Mesothelial cell of epicardium (in vitro differentiated cells): Measurements from ENCODE around the gene SHPK. TPM values are rescaled to one million over a fixed set of nuclear protein-coding genes. Genes with fewer than 3 reads are reported as not detected.
"Not testable (repeated sequence)": the region's sequence is repeated elsewhere in the genome, so short reads cannot be mapped to it uniquely, and the experiment has no call there.

Experiments
- DNase-seq, 2 experiments: peaks; one replicate each; pipeline ENCODE4 v3.0.0; 2021; ENCODE audit warnings: low spot score in 2 of 2; ENCODE audit not compliant: unreplicated experiment in 2 of 2
- H3K27ac Mint-ChIP-seq: 2 replicates; pipeline ENCODE4 v1.8.0; 2021; ENCODE audit warnings: mixed read lengths
- H3K27me3 Mint-ChIP-seq: 2 replicates; pipeline ENCODE4 v1.8.0; 2021; ENCODE audit warnings: low read depth, mixed read lengths
- H3K36me3 Mint-ChIP-seq: 2 replicates; pipeline ENCODE4 v1.8.0; 2021; ENCODE audit warnings: mixed read lengths
- H3K4me1 Mint-ChIP-seq: 2 replicates; pipeline ENCODE4 v1.8.0; 2021; ENCODE audit warnings: mixed read lengths
- H3K4me3 Mint-ChIP-seq: 2 replicates; pipeline ENCODE4 v1.8.0; 2021; ENCODE audit warnings: mild to moderate bottlenecking, moderate library complexity, mixed read lengths
- H3K9me3 Mint-ChIP-seq: 2 replicates; pipeline ENCODE4 v1.8.0; 2021; ENCODE audit warnings: mixed read lengths
- CTCF ChIP-seq: fragments of 200-600 bp; sonication (generic); IDR thresholded peaks from one replicate; pipeline ENCODE4 v1.5.0; 2021; ENCODE audit warnings: antibody characterized with exemption; ENCODE audit not compliant: unreplicated experiment
- total RNA-seq: library from RNA; stranded (reverse); gene quantifications from 3 replicates; pipeline ENCODE4 v1.2.1, GENCODE V29; 2021

SHPK gene
- total RNA-seq, 1 donor from 2014 or later: 18.9 TPM

DNA sequence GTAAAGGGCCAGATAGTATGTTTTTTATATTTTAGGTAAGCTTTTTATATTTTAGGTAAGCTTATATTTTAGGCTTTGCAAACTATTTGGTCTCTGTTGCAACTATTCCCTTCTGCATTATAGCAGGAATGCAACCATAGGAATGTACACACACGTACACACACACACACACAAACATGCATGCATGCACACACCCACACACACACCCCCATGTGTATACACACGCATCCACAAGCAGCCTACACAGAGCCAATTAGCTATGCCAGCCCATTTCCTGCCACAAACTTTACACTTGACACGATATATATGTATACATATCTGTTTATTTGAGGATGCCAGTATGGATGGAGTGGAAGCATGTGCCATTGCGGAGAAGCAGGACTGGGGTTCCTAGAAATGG lies 70.9 kb downstream of the SHPK start:
- Mint-ChIP-seq H3K4me3 (no peak overlapping the region), H3K27me3 (no peaks in the 10 kb centered on the region), H3K4me1 (no peaks in the 10 kb centered on the region), H3K27ac (no peak overlapping the region), H3K9me3 (peaks cover 5% of the 10 kb centered on the region), H3K36me3 (peaks cover 25% of the 10 kb centered on the region)
- no peak for DNase-seq
- no peak for TF ChIP-seq CTCF

- H3K36me3 Mint-ChIP-seq: peaks cover 21% of the 10 kb centered on the region
- H3K4me3 Mint-ChIP-seq, H3K27me3 Mint-ChIP-seq, H3K4me1 Mint-ChIP-seq, DNase-seq, H3K27ac Mint-ChIP-seq, H3K9me3 Mint-ChIP-seq: not testable (repeated sequence)
Observed at GRCh38 chr17:3564241-3564640, 71.8 kb downstream of the SHPK start.

- Mint-ChIP-seq H3K9me3 (no peaks in the 10 kb centered on the region), H3K4me1 (peaks cover 6% of the 10 kb centered on the region), H3K4me3 (no peak overlapping the region), H3K27me3 (no peaks in the 10 kb centered on the region), H3K27ac (no peak overlapping the region), H3K36me3 (peaks cover 1% of the 10 kb centered on the region)
- TF ChIP-seq CTCF: no peak
- DNase-seq: no peak
Observed at GRCh38 chr17:3559270-3559645, 76.8 kb downstream of the SHPK start.

GRCh38 chr17:3558603-3559269 lies 77.3 kb downstream of the SHPK start:
- no peak overlapping the region for H3K27ac Mint-ChIP-seq
- H3K27me3 Mint-ChIP-seq: no peaks in the 10 kb centered on the region

More at GRCh38 chr17:3558603-3559269, 77.3 kb downstream of the SHPK start:
- no peak for TF ChIP-seq CTCF
- Mint-ChIP-seq H3K36me3 (peaks cover 1% of the 10 kb centered on the region), H3K4me3 (no peak overlapping the region), H3K9me3 (no peaks in the 10 kb centered on the region), H3K4me1 (peaks cover 6% of the 10 kb centered on the region)
- DNase-seq: no peak

Other genes with a start within 250 kb of the SHPK start
- gene OR3A2, start 249.9 kb downstream of the SHPK start, total RNA-seq: not detected in 3 replicates
- gene OR1E1, start 237.8 kb downstream of the SHPK start, total RNA-seq: not detected in 3 replicates
- not detected in 3 replicates for gene OR3A3, start 224.9 kb downstream of the SHPK start, total RNA-seq
- gene OR1E2, start 202.4 kb downstream of the SHPK start, total RNA-seq: not detected in 3 replicates
- not detected in 3 replicates for gene SPATA22, start 164.4 kb downstream of the SHPK start, total RNA-seq
- gene ASPA, start 160.3 kb downstream of the SHPK start, total RNA-seq: 0.07 to 0.16 TPM in 2 of 3 replicates, not detected in the other
- 3.4 to 4.0 TPM (median 3.6 TPM) in 3 replicates for gene TRPV3, start 78.4 kb downstream of the SHPK start, total RNA-seq
- 9.5 to 14.2 TPM (median 11.6 TPM) in 3 replicates for gene TRPV1, start 26.8 kb downstream of the SHPK start, total RNA-seq
- 11.1 to 13.4 TPM (median 12.0 TPM) in 3 replicates for gene CTNS, start 510 bp upstream of the SHPK start, total RNA-seq
- gene TAX1BP3, start 32.3 kb upstream of the SHPK start, total RNA-seq: 133 to 136 TPM (median 135 TPM) in 3 replicates
- gene EMC6, start 32.6 kb upstream of the SHPK start, total RNA-seq: 33.1 to 36.5 TPM (median 33.6 TPM) in 3 replicates
- gene P2RX5, start 59.9 kb upstream of the SHPK start, total RNA-seq: 0.18 to 0.66 TPM (median 0.24 TPM) in 3 replicates
- gene HASPIN, start 87.7 kb upstream of the SHPK start, total RNA-seq: 4.2 to 5.2 TPM (median 4.4 TPM) in 3 replicates
- gene ITGAE, start 164.9 kb upstream of the SHPK start, total RNA-seq: 19.8 to 20.6 TPM (median 20.4 TPM) in 3 replicates
- 88.8 to 97.0 TPM (median 91.4 TPM) in 3 replicates for gene NCBP3, start 210.0 kb upstream of the SHPK start, total RNA-seq